Pancreas (tissue), 10 donors: ENCODE measurements around the gene PARL. TPM values are rescaled to one million over a fixed set of nuclear protein-coding genes. Genes with fewer than 3 reads are reported as not detected.

Source experiments
- ATAC-seq, 4 donors: fragments of 200-7000 bp; cut with Tn5 transposase; one replicate each; pipeline versions ENCODE4 v1.8.0 to v1.9.1; 2020; ENCODE audit warnings: mild to moderate bottlenecking in 4 of 4, moderate library complexity in 4 of 4
- DNase-seq, 6 donors: peaks; one replicate each; pipeline ENCODE4 v3.0.0-alpha.2; 2020
- FAIRE-seq: peaks from 2 replicates; lab custom pipeline; 2012; peaks lifted over from hg19 to GRCh38; lab: Jason Lieb, UNC
- H3K27ac ChIP-seq, 4 donors: fragments of 200-600 bp; sonication (generic); 1 replicate in 3 of 4; 2 replicates in 1 of 4; pipeline versions ENCODE4 v1.5.0 to v1.8.0; 2020
- H3K27me3 ChIP-seq, 4 donors: fragments of 200-600 bp; one replicate each; pipeline ENCODE4 v1.8.0; 2021
- H3K36me3 ChIP-seq, 3 donors: fragments of 200-600 bp; sonication (generic) in 1 of 3; one replicate each; pipeline versions ENCODE4 v1.5.0 to v1.8.0; 2020 to 2021
- H3K4me1 ChIP-seq, 3 donors: fragments of 200-600 bp; one replicate each; pipeline ENCODE4 v1.8.0; 2021
- H3K4me3 ChIP-seq, 4 donors: fragments of 200-600 bp; sonication (generic) in 2 of 4; one replicate each; pipeline versions ENCODE4 v1.5.0 to v1.8.0; 2020 to 2021
- H3K9me3 ChIP-seq, 4 donors: fragments of 200-600 bp; one replicate each; pipeline ENCODE4 v1.8.0; 2021
- WGBS, 2 donors: extraction: QIAGEN DNeasy Blood & Tissue Kit; methylation state at CpG; one replicate each; pipeline ENCODE4 v1.1.7; 2013; 5-methylcytosine and 5-hydroxymethylcytosine counted together
- intact Hi-C, 3 donors: fragments of 100-400 bp; cut with DNase I; formaldehyde crosslinking; loops; one replicate each; pipeline versions ENCODE4 v1.11.1 to v1.14.2; 2022
- polyA plus RNA-seq, 2 donors: library from polyadenylated mRNA; stranded (reverse); fragments of 200-250 nt; gene quantifications; one replicate each; pipeline ENCODE4 v1.2.3, GENCODE V29; 2013
- total RNA-seq, 6 donors: library from RNA; stranded (reverse); fragmentation: NEBNext Ultra II Directional in 4 of 6; extraction: Animal tissue kit (Norgen Biotek cat#: 25700) in 4 of 6; gene quantifications; one replicate each; pipeline versions ENCODE4 v1.2.1 to v1.2.4, GENCODE V29; 2021 to 2023
- TF ChIP-seq, protein P1 (sequence below), 4 donors: fragments of 200-600 bp; sonication (generic) in 3 of 4; IDR thresholded peaks; one replicate each; pipeline versions ENCODE4 v1.5.0 to v1.8.0; 2021; ENCODE audit warnings: antibody characterized with exemption in 4 of 4
- donor health status: healthy with polysubstance abuse.
- donor health status: DM: no; HTN: no; CAD: no; lungs with moderate emphysema.
- donor health status: DM: no; HTN: no; CAD: no.
- donor health status: control.
- donor health status: control.
- donor health status: Bipolar disorder and iron deficiency.
- donor health status: DM: yes; HTN: yes; CAD: no.
- donor health status: DM: no; HTN: no; CAD: no.
- donor health status: DM: no; HTN: no; CAD: no.
- donor health status: DM: yes; HTN: yes; CAD: no.

PARL gene
- total and polyA plus RNA-seq, 8 donors, result 26.4 to 65.8 (median 36.1) TPM

DNA sequence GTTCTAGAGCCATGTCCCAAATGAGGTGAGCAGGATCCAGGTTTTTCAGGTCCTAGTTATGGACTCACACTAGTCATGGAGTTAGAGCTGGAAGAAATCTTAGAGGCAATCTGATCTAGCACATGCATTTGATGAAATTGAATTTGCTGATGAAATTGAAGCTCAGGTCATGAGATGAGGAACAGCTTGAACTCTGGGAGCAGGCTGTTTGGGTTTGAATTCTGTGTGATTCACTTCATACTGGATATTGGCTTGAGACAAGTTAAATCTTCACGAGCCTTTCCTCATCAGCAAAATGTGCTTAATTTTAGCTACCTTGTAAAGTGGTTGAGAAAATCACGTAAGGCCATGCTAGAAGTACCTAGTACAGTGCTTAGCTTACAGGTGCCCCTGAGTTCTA lies 33.5 kb upstream of the PARL start:
- TF ChIP-seq, protein P1, sequence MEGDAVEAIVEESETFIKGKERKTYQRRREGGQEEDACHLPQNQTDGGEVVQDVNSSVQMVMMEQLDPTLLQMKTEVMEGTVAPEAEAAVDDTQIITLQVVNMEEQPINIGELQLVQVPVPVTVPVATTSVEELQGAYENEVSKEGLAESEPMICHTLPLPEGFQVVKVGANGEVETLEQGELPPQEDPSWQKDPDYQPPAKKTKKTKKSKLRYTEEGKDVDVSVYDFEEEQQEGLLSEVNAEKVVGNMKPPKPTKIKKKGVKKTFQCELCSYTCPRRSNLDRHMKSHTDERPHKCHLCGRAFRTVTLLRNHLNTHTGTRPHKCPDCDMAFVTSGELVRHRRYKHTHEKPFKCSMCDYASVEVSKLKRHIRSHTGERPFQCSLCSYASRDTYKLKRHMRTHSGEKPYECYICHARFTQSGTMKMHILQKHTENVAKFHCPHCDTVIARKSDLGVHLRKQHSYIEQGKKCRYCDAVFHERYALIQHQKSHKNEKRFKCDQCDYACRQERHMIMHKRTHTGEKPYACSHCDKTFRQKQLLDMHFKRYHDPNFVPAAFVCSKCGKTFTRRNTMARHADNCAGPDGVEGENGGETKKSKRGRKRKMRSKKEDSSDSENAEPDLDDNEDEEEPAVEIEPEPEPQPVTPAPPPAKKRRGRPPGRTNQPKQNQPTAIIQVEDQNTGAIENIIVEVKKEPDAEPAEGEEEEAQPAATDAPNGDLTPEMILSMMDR (IDR thresholded peaks at IDR 0.05), result no peak
- Histone ChIP-seq H3K36me3 (no peaks in the 10 kb centered on the region), H3K9me3 (no peaks in the 10 kb centered on the region), H3K27me3 (no peaks in the 10 kb centered on the region), H3K4me1 (no peaks in the 10 kb centered on the region), H3K27ac (no peak overlapping the region), H3K4me3 (no peak overlapping the region)
- DNase-seq (no peak), FAIRE-seq (no peak), ATAC-seq (no peak)
- WGBS, 2 donors, result 89 to 92% methylated on average over 2 of the region's 2 CpGs
- intact Hi-C loops, result no loop called here

DNA sequence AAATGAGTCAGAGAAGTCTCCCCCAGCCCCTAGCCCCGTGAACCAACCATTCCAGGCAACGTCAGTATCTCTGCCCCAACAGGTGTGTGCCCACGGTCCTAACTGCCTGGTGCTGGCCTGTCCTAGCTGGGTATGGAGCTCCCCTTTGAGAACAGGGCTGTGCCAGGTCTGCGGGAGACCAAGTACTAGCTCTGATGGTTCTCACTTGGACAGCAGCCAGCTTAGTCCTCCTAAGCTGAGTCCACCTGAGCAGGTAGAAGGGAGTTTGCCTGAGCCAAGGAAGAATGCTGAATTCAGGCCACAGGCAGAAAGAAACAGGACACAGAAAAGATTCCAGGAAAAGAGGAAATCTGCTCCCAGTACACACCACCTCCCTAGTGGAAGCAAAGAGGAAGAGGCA lies 33.1 kb upstream of the PARL start:
- TF ChIP-seq, protein P1 (IDR thresholded peaks at IDR 0.05), result no peak
- no peaks in the 10 kb centered on the region for H3K27me3 ChIP-seq
- H3K4me3 ChIP-seq, result no peak overlapping the region
- no peaks in the 10 kb centered on the region for H3K4me1 ChIP-seq
- H3K9me3 ChIP-seq, result no peaks in the 10 kb centered on the region
- intact Hi-C loops, result no loop called here
- ATAC-seq (no peak), DNase-seq (no peak), FAIRE-seq (no peak)
- H3K36me3 ChIP-seq, result no peaks in the 10 kb centered on the region
- H3K27ac ChIP-seq, result no peak overlapping the region
- 75 to 82% methylated on average over 4 of the region's 4 CpGs for WGBS, 2 donors

DNA sequence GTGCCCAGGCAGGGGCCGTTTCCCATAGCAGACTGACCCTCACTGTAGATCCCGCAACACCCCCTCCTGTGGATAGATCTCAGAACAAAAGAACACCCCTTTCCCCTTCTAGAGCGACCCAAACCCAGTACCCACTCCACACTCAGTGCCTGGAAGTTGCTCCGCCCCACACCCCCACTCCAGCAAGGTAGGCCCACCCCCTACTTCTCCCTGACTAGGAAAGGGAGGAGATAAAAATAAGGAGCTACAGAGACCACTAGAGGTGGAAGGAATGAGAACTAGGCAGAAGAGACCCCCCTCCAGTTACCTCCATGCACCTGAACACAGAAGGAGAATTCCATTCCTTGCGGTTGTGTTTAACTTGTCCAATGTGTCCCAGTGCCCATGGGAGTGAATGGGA lies 30.2 kb upstream of the PARL start:
- Histone ChIP-seq H3K27me3 (no peaks in the 10 kb centered on the region), H3K4me1 (no peaks in the 10 kb centered on the region), H3K36me3 (no peaks in the 10 kb centered on the region), H3K9me3 (no peaks in the 10 kb centered on the region), H3K4me3 (no peak overlapping the region), H3K27ac (no peak overlapping the region)
- FAIRE-seq (no peak), ATAC-seq (no peak), DNase-seq (no peak)
- intact Hi-C loops, result no loop called here
- 95 to 97% methylated on average over 5 of the region's 5 CpGs for WGBS, 2 donors
- TF ChIP-seq, protein P1 (IDR thresholded peaks at IDR 0.05), result no peak

DNA sequence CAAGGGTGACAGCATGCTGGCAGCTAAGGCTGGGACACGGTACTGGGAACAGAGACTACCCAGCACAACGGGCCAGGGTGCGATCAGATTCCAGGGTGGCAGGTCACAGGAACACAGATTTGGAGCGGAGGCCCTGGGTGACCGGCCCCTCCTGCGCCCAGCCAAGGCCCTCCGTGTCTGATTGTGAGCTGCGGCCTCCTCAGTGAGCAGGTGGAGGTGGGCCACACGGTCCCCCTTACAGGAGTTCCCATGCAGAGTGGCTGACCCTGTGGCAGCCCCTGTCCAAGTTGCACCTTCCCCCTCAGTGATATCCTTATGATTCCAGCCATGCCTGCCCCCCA lies 28.9 kb upstream of the PARL start:
- TF ChIP-seq, protein P1 (IDR thresholded peaks at IDR 0.05), result no peak
- WGBS, 2 donors, result 72% methylated on average over 9 of the region's 9 CpGs
- intact Hi-C loops, result no loop called here
- H3K9me3 ChIP-seq, result no peaks in the 10 kb centered on the region
- H3K4me1 ChIP-seq, result no peaks in the 10 kb centered on the region
- H3K36me3 ChIP-seq, result no peaks in the 10 kb centered on the region
- no peak for ATAC-seq
- FAIRE-seq, result no peak
- no peak overlapping the region for H3K4me3 ChIP-seq
- no peaks in the 10 kb centered on the region for H3K27me3 ChIP-seq
- no peak for DNase-seq
- no peak overlapping the region for H3K27ac ChIP-seq

DNA sequence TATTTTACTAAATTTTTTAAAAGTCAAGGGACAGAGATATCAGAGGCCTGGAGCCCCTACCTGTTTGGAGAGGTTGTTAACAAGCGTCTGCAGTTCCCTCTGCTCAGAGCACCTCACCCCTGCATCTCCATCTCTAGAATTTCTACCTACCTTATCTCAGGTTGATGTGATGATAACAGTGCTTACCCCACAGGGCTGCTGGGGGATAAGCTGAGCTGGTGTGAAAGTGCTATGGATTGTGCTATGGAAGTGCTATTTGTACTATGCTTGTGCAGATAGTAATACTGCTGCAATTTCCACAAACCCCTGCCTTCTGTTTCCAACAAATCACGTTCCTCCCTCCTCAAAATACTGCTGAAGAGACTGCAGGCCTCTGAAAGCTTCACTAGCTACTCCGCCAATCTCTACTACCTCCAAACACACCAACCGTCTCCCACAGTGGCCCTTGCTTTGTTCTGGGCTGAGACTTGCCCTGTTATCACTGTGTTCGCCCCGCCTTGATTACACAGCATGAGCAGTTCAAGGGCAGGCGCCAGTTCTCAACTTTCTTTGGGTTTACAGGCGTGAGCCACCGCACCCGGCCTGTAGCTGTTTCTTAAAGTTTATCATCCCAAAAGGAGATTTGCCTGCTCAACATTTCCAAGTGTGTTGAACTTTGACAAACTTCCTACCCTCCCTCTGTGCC lies 28.4 kb upstream of the PARL start:
- no peaks in the 10 kb centered on the region for H3K9me3 ChIP-seq
- no peaks in the 10 kb centered on the region for H3K36me3 ChIP-seq
- H3K27ac ChIP-seq, result no peak overlapping the region
- H3K4me1 ChIP-seq, result no peaks in the 10 kb centered on the region
- no peak overlapping the region for H3K4me3 ChIP-seq
- DNase-seq (no peak), ATAC-seq (peak in 2 of 4 donors; percentile 50 to 83), FAIRE-seq (no peak)
- no peaks in the 10 kb centered on the region for H3K27me3 ChIP-seq
- intact Hi-C loops, result no loop called here
- 56 to 61% methylated on average over 10 of the region's 10 CpGs for WGBS, 2 donors
- TF ChIP-seq, protein P1 (IDR thresholded peaks at IDR 0.05), result no peak
